ENCODE data around the gene OGDH. TPM values are rescaled to one million over a fixed set of nuclear protein-coding genes. Genes with fewer than 3 reads are reported as not detected.

The OGDH gene
- total and polyA plus RNA-seq, 2 experiments from 2014 or later: 31.4 to 75.3 TPM

- Histone ChIP-seq H3K27me3 (replicated peaks; ENCODE audit: insufficient read depth) (no peaks in the 10 kb centered on the region), H3K79me2 (ENCODE audit: insufficient read depth) (no peaks in the 10 kb centered on the region), H2AFZ (no peak overlapping the region), H3K9me3 (ENCODE audit: low read depth) (no peaks in the 10 kb centered on the region), H3K4me3 (no peak overlapping the region), H3K4me2 (ENCODE audit: unreplicated experiment) (no peak overlapping the region), H3K27ac (no peak overlapping the region), H3K4me1 (ENCODE audit: insufficient read depth) (peaks cover 9% of the 10 kb centered on the region), H3K36me3 (ENCODE audit: low read depth) (no peaks in the 10 kb centered on the region), H3K9ac (no peak overlapping the region), H3F3A (ENCODE audit: insufficient read depth) (no peaks in the 10 kb centered on the region), H3K9me2 (ENCODE audit: insufficient read depth) (no peaks in the 10 kb centered on the region), H4K20me1 (ENCODE audit: insufficient read depth) (no peaks in the 10 kb centered on the region)
- WGBS, 2 experiments (ENCODE audit: low coverage in 1 of 2, low lambda C conversion rate in 2 of 2, missing lambda C conversion rate in 2 of 2): 87 to 89% methylated on average over 19 of the region's 19 CpGs
- no peak for TF ChIP-seq EZH2 (IDR thresholded peaks at IDR 0.05; ENCODE audit: insufficient read depth, poor library complexity, severe bottlenecking)
- TF ChIP-seq EZH2phosphoT487 (IDR thresholded peaks at IDR 0.05; ENCODE audit: insufficient read depth, low read depth): no peak
- in situ Hi-C loops (cut with MboI): no loop called here
- DNase-seq: no peak
Measured at GRCh38 chr7:44709011-44709915, 102.8 kb downstream of the OGDH start.

- DNase-seq: no peak
- Histone ChIP-seq H3K4me3 (no peak overlapping the region), H3K27me3 (replicated peaks; ENCODE audit: insufficient read depth) (no peaks in the 10 kb centered on the region), H3K4me2 (ENCODE audit: unreplicated experiment) (no peak overlapping the region), H3K9ac (no peak overlapping the region), H3K36me3 (ENCODE audit: low read depth) (no peaks in the 10 kb centered on the region), H3K79me2 (ENCODE audit: insufficient read depth) (no peaks in the 10 kb centered on the region), H3K27ac (no peak overlapping the region), H3K9me3 (ENCODE audit: low read depth) (no peaks in the 10 kb centered on the region), H2AFZ (no peak overlapping the region), H3K4me1 (ENCODE audit: insufficient read depth) (peaks cover 10% of the 10 kb centered on the region), H4K20me1 (ENCODE audit: insufficient read depth) (no peaks in the 10 kb centered on the region), H3F3A (ENCODE audit: insufficient read depth) (no peaks in the 10 kb centered on the region), H3K9me2 (ENCODE audit: insufficient read depth) (no peaks in the 10 kb centered on the region)
- 87 to 88% methylated on average over 10 of the region's 10 CpGs for WGBS, 2 experiments (ENCODE audit: low coverage in 1 of 2, low lambda C conversion rate in 2 of 2, missing lambda C conversion rate in 2 of 2)
- in situ Hi-C loops (cut with MboI): no loop called here
- TF ChIP-seq EZH2phosphoT487 (IDR thresholded peaks at IDR 0.05; ENCODE audit: insufficient read depth, low read depth) (no peak), EZH2 (IDR thresholded peaks at IDR 0.05; ENCODE audit: insufficient read depth, poor library complexity, severe bottlenecking) (no peak)
Measured at GRCh38 chr7:44709945-44710596, 103.6 kb downstream of the OGDH start.

GRCh38 chr7:44711528-44711927, 105.1 kb downstream of the OGDH start:
- Histone ChIP-seq H3K79me2 (ENCODE audit: insufficient read depth) (no peaks in the 10 kb centered on the region), H3K27me3 (replicated peaks; ENCODE audit: insufficient read depth) (no peaks in the 10 kb centered on the region), H3K27ac (no peak overlapping the region), H3K4me2 (ENCODE audit: unreplicated experiment) (no peak overlapping the region), H3K9ac (no peak overlapping the region), H4K20me1 (ENCODE audit: insufficient read depth) (no peaks in the 10 kb centered on the region), H3F3A (ENCODE audit: insufficient read depth) (no peaks in the 10 kb centered on the region), H3K9me3 (ENCODE audit: low read depth) (no peaks in the 10 kb centered on the region), H3K36me3 (ENCODE audit: low read depth) (no peaks in the 10 kb centered on the region), H2AFZ (no peak overlapping the region), H3K9me2 (ENCODE audit: insufficient read depth) (no peaks in the 10 kb centered on the region), H3K4me3 (no peak overlapping the region), H3K4me1 (ENCODE audit: insufficient read depth) (peaks cover 10% of the 10 kb centered on the region)
- in situ Hi-C loops (cut with MboI): no loop called here
- DNase-seq: no peak
- 53 to 57% methylated on average over 4 to 5 of the region's 5 CpGs for WGBS, 2 experiments (ENCODE audit: low coverage in 1 of 2, low lambda C conversion rate in 2 of 2, missing lambda C conversion rate in 2 of 2)
- TF ChIP-seq EZH2phosphoT487 (IDR thresholded peaks at IDR 0.05; ENCODE audit: insufficient read depth, low read depth): no peak
- no peak for TF ChIP-seq EZH2 (IDR thresholded peaks at IDR 0.05; ENCODE audit: insufficient read depth, poor library complexity, severe bottlenecking)

GRCh38 chr7:44712012-44712411, 105.6 kb downstream of the OGDH start:
- DNase-seq: no peak
- H4K20me1 ChIP-seq (ENCODE audit: insufficient read depth): no peaks in the 10 kb centered on the region
- H3K9me3 ChIP-seq (ENCODE audit: low read depth): no peaks in the 10 kb centered on the region
- no peak overlapping the region for H2AFZ ChIP-seq
- no peak for TF ChIP-seq EZH2phosphoT487 (IDR thresholded peaks at IDR 0.05; ENCODE audit: insufficient read depth, low read depth)
- TF ChIP-seq EZH2 (IDR thresholded peaks at IDR 0.05; ENCODE audit: insufficient read depth, poor library complexity, severe bottlenecking): no peak
- no peaks in the 10 kb centered on the region for H3K9me2 ChIP-seq (ENCODE audit: insufficient read depth)
- H3K79me2 ChIP-seq (ENCODE audit: insufficient read depth): no peaks in the 10 kb centered on the region
- H3K4me3 ChIP-seq: no peak overlapping the region
- peaks cover 10% of the 10 kb centered on the region for H3K4me1 ChIP-seq (ENCODE audit: insufficient read depth)
- no peaks in the 10 kb centered on the region for H3K27me3 ChIP-seq (replicated peaks; ENCODE audit: insufficient read depth)
- no peaks in the 10 kb centered on the region for H3K36me3 ChIP-seq (ENCODE audit: low read depth)
- no peak overlapping the region for H3K9ac ChIP-seq
- in situ Hi-C loops (cut with MboI): no loop called here
- H3K27ac ChIP-seq: no peak overlapping the region
- H3K4me2 ChIP-seq (ENCODE audit: unreplicated experiment): no peak overlapping the region
- WGBS, 2 experiments (ENCODE audit: low coverage in 1 of 2, low lambda C conversion rate in 2 of 2, missing lambda C conversion rate in 2 of 2): 64 to 74% methylated on average over 4 to 5 of the region's 5 CpGs
- H3F3A ChIP-seq (ENCODE audit: insufficient read depth): no peaks in the 10 kb centered on the region
